ENCODE data around the gene ZNF423.
A peak's percentile ranks its signal among the peaks of the same experiment; 100 is the strongest.

The ZNF423 gene

DNA sequence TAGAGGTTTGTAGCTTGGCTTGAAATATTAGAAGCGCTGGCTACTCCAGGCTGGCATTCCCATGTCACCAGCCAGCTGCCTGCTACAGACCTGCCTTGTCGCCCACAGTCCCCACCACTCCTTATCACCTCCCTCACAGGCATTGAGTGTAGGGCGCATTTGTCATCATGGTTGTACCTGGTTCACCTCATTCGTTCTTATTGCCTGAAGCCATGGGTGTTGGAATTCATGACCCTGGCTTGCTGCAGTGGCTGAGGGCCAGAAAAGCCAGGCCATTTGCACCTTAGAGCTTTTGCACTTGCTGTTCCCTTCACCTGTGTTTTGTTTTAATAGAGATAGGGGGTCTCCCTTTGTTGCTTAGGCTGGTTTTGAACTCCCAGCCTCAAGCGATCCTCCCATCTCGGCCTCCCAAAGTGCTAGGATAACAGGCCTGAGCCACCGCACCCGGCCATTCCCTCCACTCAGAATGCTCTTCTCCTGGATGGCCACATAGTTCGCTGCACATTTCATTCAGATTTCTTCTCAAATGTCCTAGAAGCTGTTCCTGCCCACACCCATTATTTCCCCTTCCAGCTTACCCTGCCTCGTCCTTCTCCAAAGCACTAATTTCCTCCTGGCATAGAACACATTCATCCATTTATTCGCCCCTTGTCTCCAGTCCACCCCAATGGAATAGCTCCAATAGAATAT, 384.7 kb downstream of the ZNF423 start:
- DNase-seq (ENCODE audit: low spot score), result no peak

DNA sequence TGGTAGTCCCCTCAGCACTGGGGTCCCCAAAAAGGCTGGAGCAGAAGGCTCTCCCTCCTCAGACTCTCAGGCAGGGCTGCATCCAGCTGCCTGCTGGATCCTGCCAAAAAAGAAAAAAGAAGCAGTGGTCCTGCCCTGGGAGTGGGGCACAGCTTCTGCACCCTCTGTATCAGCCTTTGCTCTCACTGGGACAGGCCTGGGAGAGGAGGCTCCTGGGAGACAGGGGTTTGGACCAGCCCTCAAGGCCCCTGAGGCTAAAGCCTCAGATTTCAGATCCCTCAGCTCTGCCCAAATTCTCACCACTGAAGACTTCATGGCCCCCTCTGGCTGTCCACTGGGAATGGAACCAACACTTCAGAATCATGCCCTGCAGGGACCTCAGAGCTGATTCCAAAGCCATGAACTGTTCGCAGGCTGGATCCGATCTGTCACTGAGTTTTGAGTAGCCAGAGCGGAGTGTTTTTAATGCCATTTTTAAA, 385.4 kb downstream of the ZNF423 start:
- no peak for DNase-seq (ENCODE audit: low spot score)

DNA sequence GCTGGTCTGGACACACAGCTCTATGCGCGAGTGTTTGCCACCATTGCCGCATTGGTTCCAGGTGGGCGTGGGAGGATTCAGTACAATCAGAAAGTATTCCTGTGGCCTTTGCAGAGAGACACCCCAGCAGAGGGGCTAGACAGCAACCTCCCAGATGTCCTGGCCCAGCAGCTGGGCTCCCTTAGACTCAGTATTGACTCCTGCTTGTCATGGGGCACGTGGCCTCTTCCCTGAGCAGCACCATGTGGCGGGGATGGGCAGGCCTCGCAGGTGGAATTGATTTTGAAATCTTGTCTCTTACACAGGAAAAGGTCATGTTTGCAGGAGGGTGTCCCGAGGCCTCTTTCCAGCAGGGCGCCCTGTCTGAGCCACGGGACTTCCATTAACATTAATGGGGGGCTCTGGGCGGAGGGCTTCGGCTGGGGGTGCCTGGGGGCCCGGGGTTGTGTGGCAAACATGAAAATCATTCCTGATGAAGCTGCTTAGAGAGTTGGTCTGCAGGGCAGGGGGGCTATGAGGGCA, 385.9 kb downstream of the ZNF423 start:
- no peak for DNase-seq (ENCODE audit: low spot score)

DNA sequence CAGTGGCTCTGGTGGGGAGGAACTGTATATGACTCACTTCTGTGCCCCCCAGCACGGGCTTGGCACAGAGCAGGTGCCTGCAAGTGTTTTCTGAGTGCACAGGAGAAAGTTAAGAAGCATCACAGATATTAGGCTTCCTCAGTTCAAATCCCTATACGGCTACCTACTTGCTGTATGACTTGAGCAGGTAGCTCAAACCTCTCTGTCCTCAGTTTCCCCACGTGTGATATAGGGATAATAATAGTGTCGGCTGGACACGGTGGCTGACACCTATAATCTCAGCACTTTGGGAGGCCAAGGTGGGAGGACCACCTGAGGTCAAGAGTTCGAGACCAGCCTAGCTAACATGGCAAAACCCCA, 386.6 kb downstream of the ZNF423 start:
- no peak for DNase-seq (ENCODE audit: low spot score)

DNA sequence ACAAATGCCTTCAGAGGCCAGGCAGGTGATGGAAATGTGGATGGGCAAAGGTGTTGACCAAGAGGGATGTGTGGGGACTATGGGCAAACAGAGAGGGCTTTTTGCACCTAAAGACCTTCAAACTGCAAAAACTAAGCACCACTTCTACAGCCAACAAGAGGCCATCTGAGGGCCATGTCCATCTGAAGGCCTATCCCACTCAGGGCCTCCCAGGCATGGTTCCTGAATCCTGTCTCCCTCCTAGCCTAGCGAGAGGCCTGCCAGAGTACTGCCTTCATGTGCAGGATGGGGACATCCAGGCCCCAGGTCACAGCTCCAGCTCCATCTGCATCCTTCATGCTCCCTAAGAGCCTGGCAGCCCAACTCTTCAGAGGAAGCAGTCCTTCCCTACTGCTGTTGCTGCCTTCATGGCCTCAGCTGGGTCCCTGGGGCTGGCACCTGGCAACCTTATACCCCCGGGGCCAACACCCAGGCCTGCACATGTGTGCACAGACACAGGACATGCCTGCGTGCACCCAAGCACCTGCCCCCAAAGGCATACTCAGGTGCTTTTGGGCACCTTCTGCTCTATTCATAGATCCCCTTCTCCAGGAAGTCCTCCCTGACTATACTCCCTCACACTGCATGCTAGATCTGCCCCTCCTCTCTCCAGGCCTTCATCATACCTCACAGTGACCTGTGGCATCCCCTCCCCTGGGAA, 387.2 kb downstream of the ZNF423 start:
- no peak for DNase-seq (ENCODE audit: low spot score)

DNA sequence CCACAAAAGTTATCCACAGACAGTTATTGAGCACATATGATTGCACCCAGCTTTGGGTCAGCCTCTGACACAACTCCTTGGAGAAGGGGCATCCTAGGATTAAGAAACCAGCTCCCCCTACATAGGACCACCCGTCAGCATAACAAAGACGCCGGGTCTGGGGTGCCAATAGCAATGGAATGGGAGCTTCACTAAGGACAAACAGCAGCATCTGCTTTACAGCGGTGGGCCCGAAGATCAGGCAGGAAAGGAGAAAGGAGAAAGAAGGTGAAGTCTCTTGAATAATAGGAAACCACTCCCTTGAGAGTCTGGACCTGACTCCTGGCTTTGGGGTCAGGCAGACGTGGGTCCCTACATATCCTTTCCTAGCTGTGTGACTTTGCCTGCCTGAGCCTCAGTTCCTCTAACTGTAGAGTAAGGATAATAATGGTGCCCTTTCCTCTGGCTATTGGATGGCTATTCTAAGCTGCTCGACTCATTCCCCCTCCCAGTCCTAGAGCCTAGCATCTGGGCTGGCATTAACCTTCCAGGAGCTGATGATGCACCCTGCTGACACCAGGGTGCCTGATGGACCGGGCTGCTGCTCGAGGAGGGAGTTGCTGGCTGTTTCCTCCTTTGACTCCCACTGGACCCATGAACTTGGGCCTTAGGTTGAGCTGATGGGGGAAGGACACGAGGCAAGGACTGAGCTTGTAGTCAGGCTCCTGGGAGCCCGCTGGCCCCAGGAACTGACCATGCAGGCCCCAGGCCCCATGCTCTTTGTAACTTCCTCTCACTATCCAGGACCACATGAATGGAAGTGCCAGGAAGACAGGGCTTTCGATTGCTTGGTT, 388.2 kb downstream of the ZNF423 start:
- DNase-seq (ENCODE audit: low spot score), result no peak

GRCh38 chr16:49466881-49467280, 389.0 kb downstream of the ZNF423 start:
- no peak for DNase-seq (ENCODE audit: low spot score)

DNA sequence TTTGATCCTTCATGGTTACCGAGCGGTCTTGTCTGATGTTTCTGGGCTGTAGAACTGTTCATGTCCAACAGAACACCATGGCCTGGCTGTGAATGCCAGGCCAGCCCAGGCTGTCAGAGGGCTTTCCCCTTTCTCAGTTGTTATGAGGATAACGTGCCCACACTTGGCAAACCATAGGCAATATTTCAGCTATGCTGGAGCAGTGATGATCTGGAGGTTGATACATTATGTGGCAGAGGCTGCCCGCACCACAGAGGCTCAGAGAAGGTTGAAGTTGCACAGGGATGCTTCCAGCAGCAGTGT, 389.4 kb downstream of the ZNF423 start:
- DNase-seq (ENCODE audit: low spot score), result no peak

DNA sequence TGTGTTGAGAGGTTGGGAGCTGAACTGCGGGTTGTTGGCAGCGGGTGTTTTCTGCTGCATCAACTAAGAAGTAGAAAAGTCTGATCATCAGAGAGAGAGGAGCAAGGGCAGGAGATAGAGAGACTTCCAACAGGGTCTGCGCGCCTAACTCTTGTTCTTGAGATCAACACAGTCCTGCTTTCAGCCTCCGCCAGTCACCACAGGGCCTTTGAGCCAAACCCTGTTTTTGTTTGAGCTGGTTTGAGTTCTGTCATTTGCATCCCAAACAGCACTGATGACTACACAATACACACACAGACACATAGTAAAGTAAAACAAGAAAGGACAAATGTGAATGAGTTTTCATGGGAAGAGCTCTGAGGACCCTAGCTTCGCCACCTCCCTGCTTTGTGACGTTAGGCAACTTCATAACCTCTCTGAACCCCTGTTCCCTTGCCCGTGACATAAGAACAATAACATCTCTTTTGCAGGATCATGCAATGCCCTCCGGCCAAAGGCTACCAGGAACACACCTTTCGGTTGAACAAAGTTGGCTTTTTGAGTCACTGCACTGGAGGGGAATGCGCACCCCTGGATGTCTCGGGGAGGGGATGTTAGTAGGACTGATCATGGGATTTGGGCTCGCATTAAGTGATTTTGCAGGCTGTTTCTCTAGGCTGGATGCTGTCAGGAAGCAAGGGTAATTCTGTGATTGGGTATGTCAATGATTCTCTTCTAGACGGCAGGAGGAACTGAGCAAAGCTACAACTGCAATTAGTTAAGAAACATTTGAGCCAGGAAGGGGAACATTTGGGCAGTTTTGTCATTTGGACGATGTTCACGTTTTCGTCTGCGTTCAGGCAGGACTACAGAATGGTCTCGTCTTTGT, 390.0 kb downstream of the ZNF423 start:
- no peak for DNase-seq (ENCODE audit: low spot score)

DNA sequence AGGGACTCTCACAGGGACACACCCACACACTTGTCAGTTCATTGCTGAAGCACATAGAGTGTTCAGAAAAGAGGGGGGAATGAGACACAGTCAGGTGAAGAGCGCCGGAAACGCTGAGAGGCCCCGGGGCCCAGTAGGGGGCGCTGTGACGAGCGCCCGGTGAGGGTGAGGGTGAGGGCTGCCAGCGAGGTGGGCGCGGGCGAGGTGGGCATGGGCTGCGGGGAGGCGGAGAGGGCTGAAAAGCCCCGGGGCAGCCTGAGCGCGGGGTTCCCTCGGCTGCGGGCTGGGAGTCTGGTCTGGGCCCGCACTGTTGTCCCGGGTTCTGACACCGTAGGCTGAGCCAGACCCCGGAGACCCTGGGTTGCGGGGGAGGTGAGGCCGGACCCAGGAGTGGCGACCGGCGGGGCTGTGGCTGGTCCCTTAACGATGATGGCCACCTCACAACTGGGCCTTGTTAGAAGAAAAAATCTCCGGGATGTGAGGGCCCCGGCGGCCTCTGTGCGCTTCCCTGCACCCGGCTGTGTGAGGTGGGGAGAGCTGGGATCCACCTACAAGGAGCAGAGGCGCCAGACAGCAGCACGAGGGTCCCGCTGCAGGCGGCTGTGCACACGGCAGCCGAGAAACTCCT, 390.9 kb downstream of the ZNF423 start:
- DNase-seq (ENCODE audit: low spot score), result no peak

DNA sequence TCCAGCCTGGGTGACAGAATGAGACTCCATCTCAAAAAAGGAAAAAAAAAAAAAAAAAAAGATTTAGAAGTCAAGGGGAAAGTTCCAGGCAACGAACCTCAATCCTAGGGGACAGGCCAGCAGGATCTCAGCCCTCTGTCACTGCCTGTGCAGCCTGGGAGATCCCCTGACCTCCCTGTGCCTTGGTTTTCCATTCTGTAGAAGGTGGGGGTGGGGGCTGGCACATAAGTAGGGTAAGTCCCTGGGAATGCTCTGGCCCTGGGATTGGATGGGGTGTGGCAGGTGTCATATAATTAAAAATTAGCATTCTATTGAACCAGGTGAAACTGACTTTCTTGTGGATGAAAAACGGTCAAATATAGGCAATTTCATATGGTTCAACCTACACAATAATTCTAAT, 391.8 kb downstream of the ZNF423 start:
- DNase-seq (ENCODE audit: low spot score), result no peak

DNA sequence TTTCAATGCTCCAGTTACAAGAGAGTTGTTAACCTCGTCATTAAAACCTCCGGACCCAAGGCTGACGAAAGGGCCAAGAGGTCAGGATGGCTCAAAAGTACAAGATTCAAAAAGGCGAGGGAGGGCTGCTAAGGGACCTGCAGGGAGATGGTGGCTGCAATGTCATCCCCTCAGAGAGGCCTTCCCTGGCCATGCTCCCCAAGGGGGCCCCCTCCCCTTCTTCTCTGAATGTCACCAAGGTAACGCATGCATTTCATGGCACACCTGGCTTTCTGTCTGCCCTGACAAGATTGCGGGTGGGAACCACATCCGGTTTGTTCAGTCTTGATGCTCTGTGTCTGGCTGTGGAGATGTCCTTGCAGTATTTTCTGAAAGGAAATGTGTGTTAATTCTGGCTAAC, 392.4 kb downstream of the ZNF423 start:
- DNase-seq (ENCODE audit: low spot score), result peak; percentile 78

DNA sequence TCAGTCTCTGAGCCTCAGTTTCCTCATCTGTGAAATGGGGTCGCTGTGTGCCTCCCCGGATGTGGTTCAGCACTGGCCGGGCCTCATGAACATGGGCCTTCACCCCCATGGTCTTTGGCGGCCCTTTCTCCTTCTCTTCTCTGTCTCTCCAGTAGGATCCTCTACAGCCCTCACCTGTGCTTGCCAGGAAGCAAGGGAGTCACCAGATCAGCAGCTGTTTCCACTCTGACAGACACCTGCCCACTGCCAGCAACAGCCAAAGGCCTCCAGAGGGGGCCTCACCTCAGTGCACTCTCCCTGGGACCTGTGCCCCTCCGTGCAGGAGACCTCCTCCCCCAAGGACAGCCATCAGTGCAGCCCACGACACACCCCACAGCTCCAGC, 392.9 kb downstream of the ZNF423 start:
- no peak for DNase-seq (ENCODE audit: low spot score)

GRCh38 chr16:49462362-49462988, 393.4 kb downstream of the ZNF423 start:
- DNase-seq (ENCODE audit: low spot score), result no peak

DNA sequence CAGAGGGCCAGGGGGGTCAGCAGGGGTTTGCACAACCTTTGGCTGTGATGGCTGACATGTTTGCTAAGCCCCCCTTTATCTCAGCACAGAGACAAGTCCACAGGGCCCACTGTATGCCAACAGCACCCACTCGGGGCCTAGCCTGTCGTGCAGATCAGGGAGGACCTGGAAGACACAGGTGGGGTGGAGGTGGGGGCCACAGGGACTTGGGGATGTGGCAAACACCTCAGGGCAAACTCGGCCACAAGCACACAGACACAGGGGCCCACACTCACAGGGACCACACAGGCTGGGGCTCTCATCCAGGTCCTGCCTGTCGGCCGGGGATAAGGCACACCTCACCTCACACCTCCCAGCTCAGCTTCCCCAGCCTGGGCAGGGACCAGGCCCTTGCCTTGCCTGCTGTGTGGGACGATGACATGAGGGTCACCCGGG, 394.4 kb downstream of the ZNF423 start:
- DNase-seq (ENCODE audit: low spot score), result no peak

DNA sequence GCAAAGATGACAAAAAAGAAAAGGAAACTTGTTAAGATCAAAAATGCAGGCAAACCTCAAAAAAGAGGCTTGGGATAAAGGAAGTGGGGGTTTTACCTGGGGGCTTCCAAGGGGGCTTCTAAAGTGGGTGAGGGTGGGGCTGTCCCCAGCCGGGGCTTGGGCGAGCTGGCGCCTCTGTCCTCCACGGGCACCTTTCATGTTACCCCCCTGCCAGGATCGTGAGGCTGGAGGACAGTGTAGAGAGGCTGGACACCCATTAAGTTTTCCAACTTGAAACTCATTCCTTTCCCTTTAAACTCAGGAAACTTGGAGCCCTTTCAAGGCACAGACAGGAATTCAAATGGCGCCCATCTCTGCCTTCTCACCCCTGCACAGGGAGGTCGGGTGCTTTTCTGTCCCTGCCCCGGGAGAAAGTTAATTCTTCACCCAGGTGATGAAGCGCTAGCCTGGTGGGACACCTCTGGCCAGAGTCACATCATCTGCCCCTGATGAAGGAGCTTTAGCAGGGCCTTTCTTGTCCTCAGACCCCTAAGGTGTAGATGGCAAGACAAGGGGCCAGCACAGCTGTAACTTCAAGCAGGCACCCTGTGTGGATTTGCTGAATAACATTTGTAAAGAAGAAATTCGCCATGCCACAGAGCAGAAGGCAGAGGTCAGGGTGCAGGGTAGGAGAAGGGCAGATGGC, 395.0 kb downstream of the ZNF423 start:
- no peak for DNase-seq (ENCODE audit: low spot score)

DNA sequence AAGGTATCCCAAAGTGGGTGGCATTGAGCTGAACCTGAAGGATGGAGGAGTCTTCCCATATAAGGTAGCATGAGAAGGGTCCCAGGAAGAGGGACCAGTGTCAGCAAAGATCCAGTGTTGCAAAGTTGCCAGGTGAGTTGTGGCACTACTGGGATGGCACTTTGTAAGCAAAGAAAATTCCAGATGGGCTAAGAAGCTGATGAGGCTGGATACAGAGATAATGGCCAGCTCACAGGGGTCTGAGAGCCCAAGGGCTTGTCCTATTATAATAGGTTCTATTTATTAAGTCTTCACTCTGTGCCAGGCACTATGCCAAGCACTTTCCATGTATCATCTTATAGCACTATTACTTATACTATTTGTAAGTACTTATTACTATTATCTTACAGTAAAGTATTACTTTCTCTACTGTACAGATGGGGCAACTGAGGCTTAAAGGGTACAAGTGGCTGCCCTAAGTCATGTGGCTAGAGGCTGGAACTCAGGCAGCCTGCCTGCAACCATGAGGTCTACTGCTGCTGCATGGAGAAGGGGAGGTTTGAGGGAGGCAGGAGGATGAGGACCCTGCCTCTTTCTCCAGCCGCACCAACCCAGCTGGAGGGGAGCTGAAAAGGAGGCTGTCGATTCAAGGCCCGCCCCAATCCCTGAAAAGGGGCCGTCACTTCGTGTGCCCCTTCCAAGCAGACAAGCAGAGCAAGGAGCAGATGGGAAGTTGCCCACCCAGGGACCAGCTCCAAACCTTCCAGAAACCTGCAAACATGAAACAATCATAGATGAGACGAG, 395.8 kb downstream of the ZNF423 start:
- DNase-seq (ENCODE audit: low spot score), result no peak

DNA sequence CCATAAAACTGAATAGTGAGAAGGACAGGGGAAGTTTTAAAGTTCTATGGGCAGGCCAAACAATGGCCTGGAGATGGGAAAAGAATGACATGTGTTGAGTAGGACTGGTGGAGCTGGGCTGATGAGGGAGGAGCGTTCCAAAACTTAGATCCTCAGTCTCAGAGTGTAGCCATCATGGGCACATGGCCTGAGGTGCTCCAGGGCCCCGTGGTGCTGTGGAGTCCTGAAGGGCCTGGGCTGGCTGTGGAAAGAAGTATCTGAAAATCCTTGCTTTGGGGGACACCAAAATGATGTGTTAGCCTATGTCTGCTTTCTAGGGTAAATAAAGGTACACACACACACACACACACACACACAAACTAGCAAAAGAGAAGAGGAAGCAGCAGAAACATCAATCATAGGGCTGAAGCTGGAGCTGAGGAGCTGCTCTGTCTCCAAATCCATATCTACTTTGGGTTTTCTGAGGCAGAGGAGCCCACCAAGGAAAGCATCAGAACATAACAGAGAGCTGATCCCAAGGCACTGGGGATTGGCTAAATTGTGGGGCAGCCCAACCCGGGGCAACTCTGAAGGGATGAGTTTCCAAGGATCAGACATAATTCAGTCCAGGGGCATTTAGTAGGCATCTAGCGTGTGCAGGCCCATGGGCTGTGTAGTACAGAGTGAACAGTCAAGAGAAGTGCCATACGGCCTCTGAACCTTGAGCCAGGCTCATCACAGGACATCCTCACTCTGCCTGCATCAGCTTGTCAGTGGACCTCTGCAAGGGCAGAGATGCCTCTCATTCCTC, 397.1 kb downstream of the ZNF423 start:
- no peak for DNase-seq (ENCODE audit: low spot score)

GRCh38 chr16:49458243-49458642, 397.7 kb downstream of the ZNF423 start:
- no peak for DNase-seq (ENCODE audit: low spot score)

All from CD4-positive, alpha-beta T cell treated with Interleukin-15 for 4 hours (primary cell).